HG03439 (cell line): Measurements from ENCODE around the gene UBE2I.
"Not testable (repeated sequence)": the region's sequence is repeated elsewhere in the genome, so short reads cannot be mapped to it uniquely, and the experiment has no call there.

Source experiments
- ATAC-seq: cut with Tn5 transposase; IDR thresholded peaks from one replicate; pipeline ENCODE4 v1.9.1; 2021; ENCODE audit warnings: mild to moderate bottlenecking, moderate library complexity; ENCODE audit not compliant: unreplicated experiment

The UBE2I gene

GRCh38 chr16:1308977-1309885, at the start of gene UBE2I:
UBE2I (plus strand) TSS chr16:1309636; CDS start chr16:1314031, 4,395 bp downstream.
- peak; percentile 76 for ATAC-seq

- no peak for ATAC-seq
These were observed 49.7 kb upstream of the UBE2I start for GRCh38 chr16:1259760-1260068.

DNA sequence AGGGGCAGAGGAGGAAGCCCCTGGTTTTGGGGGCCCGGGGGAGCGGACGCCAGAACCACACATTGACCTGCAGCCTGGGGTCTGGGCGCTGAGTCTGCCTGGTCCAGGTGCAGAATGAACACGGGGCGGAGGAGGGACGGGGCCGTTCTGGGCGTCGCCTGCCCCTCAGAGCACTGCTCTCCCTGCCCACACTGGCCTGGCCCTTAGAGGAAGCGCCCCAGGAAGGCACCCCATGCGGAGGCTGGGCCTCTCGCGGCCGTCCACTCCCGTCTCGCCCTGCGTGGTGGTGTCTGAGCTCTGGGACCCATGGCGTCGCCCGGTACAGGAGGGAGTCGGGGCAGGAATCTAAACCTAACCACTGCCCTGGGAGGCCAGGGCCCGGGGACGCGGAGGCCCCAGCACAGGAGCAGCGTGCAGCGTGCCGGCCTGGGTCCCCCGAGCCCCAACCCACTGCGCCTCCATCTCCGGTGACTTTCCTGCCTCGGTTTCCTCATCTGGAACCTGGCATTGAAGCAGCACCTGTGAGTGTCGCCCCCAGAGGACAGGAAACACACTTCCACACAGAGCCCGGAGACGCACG, 49.2 kb upstream of the UBE2I start:
- no peak for ATAC-seq

GRCh38 chr16:1261131-1261892, 48.1 kb upstream of the UBE2I start:
- no peak for ATAC-seq

DNA sequence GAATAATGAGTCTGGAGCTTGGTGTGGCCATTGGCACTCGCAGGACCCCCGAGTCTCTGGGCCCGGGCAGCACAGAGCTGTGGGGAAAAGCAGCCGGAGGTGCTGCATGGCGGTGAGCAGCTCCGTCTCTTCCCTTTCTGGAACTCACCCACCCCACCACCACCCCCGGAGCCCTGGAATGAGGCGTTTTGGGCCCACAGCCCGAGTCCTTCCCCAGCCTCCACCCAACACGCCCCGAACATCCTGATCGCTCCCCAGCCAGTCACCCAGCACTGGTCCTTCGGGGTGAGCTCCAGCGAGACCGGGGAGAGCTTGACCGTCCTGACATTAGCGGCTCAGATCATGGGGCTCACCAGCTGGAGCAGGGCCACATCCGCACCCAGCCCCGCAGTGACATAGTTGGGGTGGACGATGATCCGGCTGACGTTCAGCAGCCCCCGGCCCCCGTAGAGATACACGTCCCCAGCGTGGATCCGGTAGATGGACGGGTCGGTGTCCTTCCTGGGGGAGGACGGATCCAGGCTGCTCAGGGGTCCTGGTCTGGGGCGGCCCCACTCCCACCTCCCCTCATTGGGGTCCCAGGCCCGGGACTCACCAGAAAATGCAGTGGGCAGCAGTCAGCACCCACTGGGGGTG, 47.1 kb upstream of the UBE2I start:
- no peak for ATAC-seq

- ATAC-seq: no peak
These were observed 46.6 kb upstream of the UBE2I start for GRCh38 chr16:1262846-1263221.

DNA sequence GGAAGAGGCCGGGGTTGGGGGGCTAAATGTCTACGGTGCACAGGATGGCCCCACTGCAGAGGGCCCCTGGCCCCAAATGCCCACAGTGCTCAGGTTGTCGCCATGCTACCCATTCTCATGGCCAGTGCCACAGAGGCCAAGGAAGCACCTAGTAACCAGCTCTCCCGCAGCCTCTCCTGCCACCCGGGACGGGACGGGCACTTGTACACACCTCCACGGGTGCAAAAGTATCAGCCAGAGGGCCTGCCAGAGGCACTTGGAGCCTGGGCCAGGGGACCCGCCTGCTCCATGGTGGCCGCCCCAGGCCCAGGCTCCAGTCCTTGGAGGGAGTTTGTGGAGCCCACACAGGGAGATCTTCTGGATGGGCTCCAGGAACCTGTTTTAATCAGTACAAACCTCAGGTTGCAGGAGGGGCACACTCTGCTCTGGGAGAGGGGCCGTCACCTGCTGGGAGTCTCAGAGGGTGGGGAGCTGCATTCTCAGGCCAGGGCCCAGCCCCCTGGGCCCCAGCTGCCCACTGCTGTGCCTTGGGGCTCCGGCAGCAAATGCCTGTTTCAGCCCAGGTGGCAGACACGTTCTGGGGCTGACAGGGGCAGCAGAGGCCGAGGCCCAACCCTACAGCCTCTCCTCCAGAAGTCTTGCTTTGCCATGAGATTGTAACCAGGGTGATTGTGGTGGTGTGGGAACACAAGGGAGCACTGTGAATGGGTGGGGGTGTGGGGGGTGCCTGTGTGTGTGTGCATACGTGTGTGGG, 45.7 kb upstream of the UBE2I start:
- no peak for ATAC-seq

- no peak for ATAC-seq
These were observed 44.9 kb upstream of the UBE2I start for GRCh38 chr16:1264345-1265089.

GRCh38 chr16:1265090-1265630, 44.3 kb upstream of the UBE2I start:
- ATAC-seq: no peak

DNA sequence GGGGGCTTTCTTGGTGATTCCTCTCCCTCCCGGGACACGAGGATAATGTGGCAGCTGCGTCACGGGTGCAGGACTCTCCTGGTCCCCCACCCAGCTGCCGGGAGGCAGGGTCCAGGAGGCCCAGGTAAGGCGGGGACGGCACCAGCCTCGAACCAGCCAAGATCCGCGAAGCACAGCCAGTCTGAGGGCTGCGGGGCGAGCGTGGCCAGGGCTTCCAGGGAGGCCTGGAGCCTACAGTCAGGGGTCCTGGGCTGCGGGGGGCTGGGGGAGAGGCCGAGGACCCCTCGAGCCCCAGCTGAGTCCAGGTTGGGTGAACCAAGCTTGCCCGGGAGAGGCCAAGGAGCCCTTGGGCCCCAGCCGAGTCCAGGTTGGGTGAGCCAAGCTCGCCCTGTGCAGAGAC, 43.6 kb upstream of the UBE2I start:
- no peak for ATAC-seq

GRCh38 chr16:1269418-1269817, 40.0 kb upstream of the UBE2I start:
- ATAC-seq: not testable (repeated sequence)

DNA sequence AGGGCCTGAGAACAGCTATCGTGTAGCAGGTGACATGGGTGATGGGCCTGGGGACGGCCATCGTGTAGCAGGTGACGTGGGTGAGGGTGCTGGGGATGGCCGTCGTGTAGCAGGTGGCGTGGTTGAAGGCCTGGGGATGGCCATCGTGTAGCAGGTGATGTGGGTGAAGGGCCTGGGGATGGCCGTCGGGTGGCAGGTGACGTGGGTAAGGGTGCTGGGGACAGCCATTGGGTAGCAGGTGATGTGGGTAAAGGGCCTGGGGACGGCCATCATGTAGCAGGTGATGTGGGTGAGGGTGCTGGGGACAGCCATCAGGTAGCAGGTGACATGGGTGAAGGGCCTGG, 38.1 kb upstream of the UBE2I start:
- no peak for ATAC-seq

GRCh38 chr16:1271724-1272413, 37.6 kb upstream of the UBE2I start:
- not testable (repeated sequence) for ATAC-seq

- ATAC-seq: no peak
These were observed 36.8 kb upstream of the UBE2I start for GRCh38 chr16:1272453-1273198.

DNA sequence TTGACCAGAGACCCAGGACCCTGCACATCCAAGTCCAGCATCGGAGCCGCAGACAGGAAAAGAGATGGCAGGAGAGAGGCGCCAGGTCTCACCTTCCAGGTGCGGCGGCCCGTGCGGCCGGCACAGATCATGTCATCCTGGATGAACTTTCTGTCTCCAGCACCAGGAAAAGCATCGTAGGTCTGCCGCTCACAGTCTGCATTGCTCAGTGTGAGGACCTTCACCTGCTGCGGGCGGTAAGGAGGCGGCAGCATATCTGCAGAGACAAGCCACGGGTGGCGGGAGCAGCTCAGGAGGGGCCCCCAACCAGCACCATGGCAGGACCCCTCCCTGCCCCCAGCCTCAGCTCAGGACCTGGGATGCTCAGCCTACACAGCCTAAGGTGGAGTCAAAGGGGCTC, 35.6 kb upstream of the UBE2I start:
- ATAC-seq: no peak

GRCh38 chr16:1274767-1275166, 34.7 kb upstream of the UBE2I start:
- no peak for ATAC-seq

- no peak for ATAC-seq
These were observed 33.5 kb upstream of the UBE2I start for GRCh38 chr16:1275791-1276579.

DNA sequence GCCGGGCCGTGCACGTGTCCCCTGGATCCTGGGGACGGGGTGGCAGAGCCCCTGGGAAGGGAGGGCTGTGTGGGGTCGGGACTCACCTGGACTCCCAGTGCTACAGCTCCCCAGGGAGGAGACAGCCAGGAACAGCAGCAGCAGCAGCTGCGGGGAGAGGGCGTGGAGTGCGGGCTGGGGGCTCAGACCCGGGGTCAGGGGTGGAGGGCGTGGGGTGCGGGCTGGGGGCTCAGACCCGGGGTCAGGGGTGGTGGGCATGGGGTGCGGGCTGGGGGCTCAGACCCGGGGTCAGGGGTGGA, 32.9 kb upstream of the UBE2I start:
- ATAC-seq: no peak
